MM.1S (cell line): Measurements from ENCODE around the gene TTC14.

ENCODE experiments used
- DNase-seq: peaks from one replicate; pipeline ENCODE4 v3.0.0-alpha.2; 2015
- H2AFZ ChIP-seq: fragments of 300-600 bp; sonication (generic); 2 replicates; pipeline ENCODE4 v1.6.0; 2016; ENCODE audit warnings: antibody characterized with exemption, low read length
- H3F3A ChIP-seq: fragments of 300-600 bp; sonication (generic); 2 replicates; pipeline ENCODE4 v1.6.1; 2016; ENCODE audit warnings: mild to moderate bottlenecking, antibody characterized with exemption, low read length, moderate library complexity, mixed read lengths; ENCODE audit not compliant: insufficient read depth
- H3K27ac ChIP-seq: fragments of 300-600 bp; sonication (generic); 2 replicates; pipeline ENCODE4 v1.5.1; 2016; ENCODE audit warnings: mild to moderate bottlenecking, low read length
- H3K27me3 ChIP-seq: fragments of 300-600 bp; sonication (generic); replicated peaks from 2 replicates; pipeline ENCODE4 v1.6.0; 2016; ENCODE audit warnings: low read length; ENCODE audit not compliant: insufficient read depth
- H3K36me3 ChIP-seq: fragments of 300-600 bp; sonication (generic); replicated peaks from 2 replicates; pipeline ENCODE4 v1.6.1; 2016; ENCODE audit warnings: mild to moderate bottlenecking, low read length, mixed read lengths; ENCODE audit not compliant: insufficient read depth
- H3K4me1 ChIP-seq: fragments of 300-600 bp; sonication (generic); 2 replicates; pipeline ENCODE4 v1.6.1; 2016; ENCODE audit warnings: low read length, mixed read lengths
- H3K4me2 ChIP-seq: fragments of 300-600 bp; sonication (generic); 2 replicates; pipeline ENCODE4 v1.6.0; 2016; ENCODE audit warnings: low read depth, low read length
- H3K4me3 ChIP-seq: fragments of 300-600 bp; sonication (generic); 2 replicates; pipeline ENCODE4 v1.5.1; 2016; ENCODE audit warnings: low read length, mixed read lengths
- H3K79me2 ChIP-seq: fragments of 300-600 bp; sonication (generic); 2 replicates; pipeline ENCODE4 v1.6.1; 2016; ENCODE audit warnings: mixed run types, low read length, mixed read lengths
- H3K9ac ChIP-seq: fragments of 300-600 bp; sonication (generic); 2 replicates; pipeline ENCODE4 v1.6.1; 2016; ENCODE audit warnings: low read length, mixed read lengths
- H3K9me2 ChIP-seq: fragments of 300-600 bp; sonication (generic); replicated peaks from 2 replicates; pipeline ENCODE4 v1.6.1; 2016; ENCODE audit warnings: mild to moderate bottlenecking, low read length, mixed read lengths; ENCODE audit not compliant: insufficient read depth
- H3K9me3 ChIP-seq: fragments of 300-600 bp; sonication (generic); replicated peaks from 2 replicates; pipeline ENCODE4 v1.6.1; 2016; ENCODE audit warnings: mild to moderate bottlenecking, low read length, mixed read lengths; ENCODE audit not compliant: insufficient read depth
- H4K20me1 ChIP-seq: fragments of 300-600 bp; sonication (generic); 2 replicates; pipeline ENCODE4 v1.6.1; 2016; ENCODE audit warnings: mild to moderate bottlenecking, low read length, moderate library complexity, mixed read lengths; ENCODE audit not compliant: insufficient read depth
- EZH2 ChIP-seq: fragments of 300-600 bp; sonication (generic); optimal IDR thresholded peaks from 2 replicates; pipeline ENCODE3; 2017; ENCODE audit warnings: low read depth, mild to moderate bottlenecking, antibody characterized with exemption, low read length, mixed read lengths
- EZH2phosphoT487 ChIP-seq: fragments of 300-600 bp; sonication (generic); IDR thresholded peaks from 2 replicates; pipeline ENCODE4 v1.6.1; 2018; ENCODE audit warnings: antibody characterized with exemption, low read length
- TF ChIP-seq, protein P1 (sequence below): fragments of 300-600 bp; sonication (generic); IDR thresholded peaks from 2 replicates; pipeline ENCODE4 v1.5.1; 2016; ENCODE audit warnings: antibody characterized with exemption, low read length, mixed read lengths

TTC14 gene

DNA sequence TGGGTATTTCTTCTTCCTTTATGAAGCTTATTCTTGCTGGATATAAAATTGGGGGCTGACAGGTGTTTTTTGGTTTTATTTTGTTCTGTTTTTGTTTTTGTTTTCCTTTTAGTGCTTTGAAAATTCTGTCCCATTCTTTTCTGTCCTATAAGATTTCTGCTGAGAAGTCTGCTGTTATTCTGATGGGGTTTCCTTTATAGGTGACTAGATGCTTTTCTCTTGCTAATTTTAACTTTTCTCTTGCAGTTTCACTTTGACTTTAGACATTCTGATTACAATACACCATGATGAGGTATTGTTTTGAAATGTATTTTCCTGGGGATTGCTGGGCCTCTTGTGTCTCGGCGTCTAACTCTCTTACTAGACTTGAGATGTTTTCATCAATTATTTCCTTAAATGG lies 22.8 kb downstream of the TTC14 start:
- no peak overlapping the region for H3K4me3 ChIP-seq
- H3K4me1 ChIP-seq: peaks cover 15% of the 10 kb centered on the region; the same call in 1 of the 2 replicates
- H3K27ac ChIP-seq: peak overlapping the region; percentile 1; the same call in 1 of the 2 replicates
- H3K4me2 ChIP-seq: no peak overlapping the region
- no peaks in the 10 kb centered on the region for H3K9me2 ChIP-seq
- H3F3A ChIP-seq: no peaks in the 10 kb centered on the region
- H3K79me2 ChIP-seq: no peaks in the 10 kb centered on the region
- no peaks in the 10 kb centered on the region for H4K20me1 ChIP-seq
- DNase-seq: peak; percentile 34
- no peak for TF ChIP-seq EZH2
- TF ChIP-seq, protein P1, sequence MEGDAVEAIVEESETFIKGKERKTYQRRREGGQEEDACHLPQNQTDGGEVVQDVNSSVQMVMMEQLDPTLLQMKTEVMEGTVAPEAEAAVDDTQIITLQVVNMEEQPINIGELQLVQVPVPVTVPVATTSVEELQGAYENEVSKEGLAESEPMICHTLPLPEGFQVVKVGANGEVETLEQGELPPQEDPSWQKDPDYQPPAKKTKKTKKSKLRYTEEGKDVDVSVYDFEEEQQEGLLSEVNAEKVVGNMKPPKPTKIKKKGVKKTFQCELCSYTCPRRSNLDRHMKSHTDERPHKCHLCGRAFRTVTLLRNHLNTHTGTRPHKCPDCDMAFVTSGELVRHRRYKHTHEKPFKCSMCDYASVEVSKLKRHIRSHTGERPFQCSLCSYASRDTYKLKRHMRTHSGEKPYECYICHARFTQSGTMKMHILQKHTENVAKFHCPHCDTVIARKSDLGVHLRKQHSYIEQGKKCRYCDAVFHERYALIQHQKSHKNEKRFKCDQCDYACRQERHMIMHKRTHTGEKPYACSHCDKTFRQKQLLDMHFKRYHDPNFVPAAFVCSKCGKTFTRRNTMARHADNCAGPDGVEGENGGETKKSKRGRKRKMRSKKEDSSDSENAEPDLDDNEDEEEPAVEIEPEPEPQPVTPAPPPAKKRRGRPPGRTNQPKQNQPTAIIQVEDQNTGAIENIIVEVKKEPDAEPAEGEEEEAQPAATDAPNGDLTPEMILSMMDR: no peak
- TF ChIP-seq EZH2phosphoT487: no peak
- no peaks in the 10 kb centered on the region for H3K36me3 ChIP-seq
- H2AFZ ChIP-seq: no peak overlapping the region
- H3K27me3 ChIP-seq: no peaks in the 10 kb centered on the region
- H3K9ac ChIP-seq: no peak overlapping the region
- H3K9me3 ChIP-seq: no peaks in the 10 kb centered on the region

DNA sequence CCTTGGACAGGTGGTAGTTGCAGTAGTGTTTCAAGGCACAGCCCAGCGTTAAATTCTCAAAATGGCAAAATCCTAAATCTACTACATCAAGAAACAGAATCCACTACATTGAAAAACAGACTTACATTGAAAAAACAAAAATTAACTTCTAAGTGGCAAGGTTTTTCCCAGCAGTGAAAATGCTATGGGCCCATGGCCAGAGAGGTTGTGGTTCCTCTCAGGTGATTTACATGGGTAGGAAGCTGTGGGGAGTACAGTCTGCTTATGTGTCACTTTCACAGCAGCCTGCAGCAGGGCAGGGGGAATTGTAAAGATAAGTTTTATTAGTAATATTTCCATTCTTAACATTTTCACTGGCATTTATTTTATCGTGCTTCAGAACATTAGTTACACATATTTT lies 24.9 kb downstream of the TTC14 start:
- no peaks in the 10 kb centered on the region for H4K20me1 ChIP-seq
- H3K4me3 ChIP-seq: no peak overlapping the region
- peaks cover 15% of the 10 kb centered on the region; the same call in 1 of the 2 replicates for H3K4me1 ChIP-seq
- no peak overlapping the region for H3K4me2 ChIP-seq
- no peaks in the 10 kb centered on the region for H3K27me3 ChIP-seq
- no peaks in the 10 kb centered on the region for H3F3A ChIP-seq
- TF ChIP-seq EZH2phosphoT487 (no peak), EZH2 (no peak)
- TF ChIP-seq, protein P1: no peak
- no peak overlapping the region for H3K9ac ChIP-seq
- H3K27ac ChIP-seq: no peak overlapping the region
- peak; percentile 21 for DNase-seq
- no peaks in the 10 kb centered on the region for H3K79me2 ChIP-seq
- no peaks in the 10 kb centered on the region for H3K9me2 ChIP-seq
- H3K9me3 ChIP-seq: no peaks in the 10 kb centered on the region
- no peak overlapping the region for H2AFZ ChIP-seq
- no peaks in the 10 kb centered on the region for H3K36me3 ChIP-seq

DNA sequence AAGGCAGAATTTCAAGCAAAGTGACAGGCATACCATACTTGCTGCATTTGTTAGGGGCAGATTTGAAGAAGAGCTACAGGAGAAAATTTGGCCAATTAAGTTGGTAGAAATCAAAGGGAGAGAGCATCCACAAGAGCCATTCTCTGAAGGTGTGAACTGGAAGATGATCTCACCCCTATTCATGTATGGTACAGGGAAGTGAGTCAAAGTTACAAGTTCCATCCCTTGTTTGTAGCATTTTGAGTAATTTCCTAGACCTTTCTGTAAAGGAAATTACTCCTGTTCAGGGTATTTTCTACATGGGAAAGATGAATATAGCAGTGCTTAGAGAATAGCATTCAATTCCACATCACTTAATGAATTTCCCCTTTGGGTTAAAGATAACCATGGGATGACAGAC lies 28.4 kb downstream of the TTC14 start:
- Histone ChIP-seq H3K9ac (no peak overlapping the region), H3K4me3 (no peak overlapping the region), H3K79me2 (no peaks in the 10 kb centered on the region), H4K20me1 (no peaks in the 10 kb centered on the region), H3K36me3 (no peaks in the 10 kb centered on the region), H3K9me3 (no peaks in the 10 kb centered on the region), H3K4me1 (peaks cover 4% of the 10 kb centered on the region; the same call in 1 of the 2 replicates), H2AFZ (no peak overlapping the region), H3K27me3 (no peaks in the 10 kb centered on the region), H3K4me2 (no peak overlapping the region), H3F3A (no peaks in the 10 kb centered on the region), H3K27ac (no peak overlapping the region), H3K9me2 (no peaks in the 10 kb centered on the region)
- DNase-seq: no peak
- no peak for TF ChIP-seq EZH2phosphoT487
- TF ChIP-seq, protein P1: no peak
- no peak for TF ChIP-seq EZH2
